ENCODE data around the gene BNC1.

GRCh38 chr15:83299462-83299861, 15.0 kb upstream of the BNC1 start:
- TF ChIP-seq CTCF (IDR thresholded peaks at IDR 0.05) (no peak), POLR2AphosphoS5 (IDR thresholded peaks at IDR 0.05) (no peak)

Data from esophagus muscularis mucosa (tissue), 3 donors.